Caco-2 (cell line): ENCODE measurements around the gene SH2D3C. TPM values are rescaled to one million over a fixed set of nuclear protein-coding genes. Genes with fewer than 3 reads are reported as not detected.

Source experiments
- BruUV-seq: library from RNA; stranded (reverse); fragments of 400-500 nt; replicated peaks from 2 replicates; lab custom pipeline; 2021; lab: Mats Ljungman, UMichigan
- CTCF ChIA-PET: fragments of 300-600 bp; sonication (Branson Sonifier 250); formaldehyde crosslinking; loops from one replicate; lab custom pipeline; 2022; ENCODE audit warnings: antibody characterized with exemption; lab: Charles Lee
- POLR2A ChIA-PET: fragments of 300-600 bp; sonication (Branson Sonifier 250); formaldehyde crosslinking; loops from one replicate; lab custom pipeline; 2022; ENCODE audit warnings: antibody characterized with exemption; lab: Charles Lee
- DNase-seq, 2 experiments: peaks; one replicate each; pipeline versions ENCODE4 v3.0.0 to v3.0.0-alpha.2; 2020 to 2022
- H3K27me3 ChIP-seq: replicated peaks from 2 replicates; pipeline ENCODE4 v1.6.0; 2011; ENCODE audit warnings: low read length; ENCODE audit not compliant: control insufficient read depth, insufficient read depth
- H3K36me3 ChIP-seq: 2 replicates; pipeline ENCODE4 v1.5.1; 2011; ENCODE audit warnings: low read length; ENCODE audit not compliant: control insufficient read depth, insufficient read depth
- H3K4me1 ChIP-seq: fragments of 250-450 bp; sonication (Bioruptor Pico); 2 replicates; pipeline ENCODE4 v1.5.1; 2020; ENCODE audit warnings: mild to moderate bottlenecking
- H3K4me3 ChIP-seq: 2 replicates; pipeline ENCODE4 v1.5.1; 2011; ENCODE audit warnings: low read depth, mild to moderate bottlenecking, control low read depth, low read length
- H3K9me3 ChIP-seq: fragments of 250-450 bp; sonication (Bioruptor Pico); 2 replicates; pipeline ENCODE4 v1.5.1; 2020; ENCODE audit warnings: mild to moderate bottlenecking, moderate library complexity
- H3K27ac Mint-ChIP-seq: one replicate; pipeline ENCODE4 v1.8.0; 2022; ENCODE audit warnings: mixed read lengths; ENCODE audit not compliant: unreplicated experiment
- H3K27me3 Mint-ChIP-seq: one replicate; pipeline ENCODE4 v1.8.0; 2022; ENCODE audit warnings: mixed read lengths; ENCODE audit not compliant: insufficient read depth, unreplicated experiment
- H3K36me3 Mint-ChIP-seq: one replicate; pipeline ENCODE4 v1.8.0; 2022; ENCODE audit warnings: mild to moderate bottlenecking, mixed read lengths; ENCODE audit not compliant: insufficient read depth, unreplicated experiment
- H3K4me1 Mint-ChIP-seq: one replicate; pipeline ENCODE4 v1.8.0; 2022; ENCODE audit warnings: low read depth, mixed read lengths; ENCODE audit not compliant: unreplicated experiment
- H3K4me3 Mint-ChIP-seq: one replicate; pipeline ENCODE4 v1.8.0; 2022; ENCODE audit warnings: mild to moderate bottlenecking, moderate library complexity, mixed read lengths; ENCODE audit not compliant: unreplicated experiment
- H3K9me3 Mint-ChIP-seq: one replicate; pipeline ENCODE4 v1.8.0; 2022; ENCODE audit warnings: mixed read lengths; ENCODE audit not compliant: unreplicated experiment
- CTCF ChIP-seq, 2 experiments: fragments of 200-600 bp in 1 of 2; IDR thresholded peaks; 1 replicate in 1 of 2; 2 replicates in 1 of 2; pipeline versions ENCODE4 v1.5.1 to v1.8.0; 2011 to 2022; ENCODE audit warnings: antibody characterized with exemption in 1 of 2, control low read depth in 1 of 2, inconsistent platforms in 1 of 2, low read depth in 1 of 2, low read length in 1 of 2, mild to moderate bottlenecking in 1 of 2, moderate library complexity in 1 of 2; ENCODE audit not compliant: insufficient read depth in 1 of 2, severe bottlenecking in 1 of 2, unreplicated experiment in 1 of 2
- intact Hi-C: fragments of 100-400 bp; cut with micrococcal nuclease; formaldehyde crosslinking; loops from one replicate; pipeline ENCODE4 v1.10.0; 2022; ENCODE audit not compliant: unreplicated experiment
- total RNA-seq: library from RNA; stranded (reverse); gene quantifications from 2 replicates; pipeline ENCODE4 v1.2.3, GENCODE V29; 2022

SH2D3C gene
- total RNA-seq, 1 experiment from 2014 or later, result 0.34 TPM

GRCh38 chr9:127785023-127785932 lies 6.8 kb upstream of the SH2D3C start:
- no peaks in the 10 kb centered on the region for H3K4me1 Mint-ChIP-seq
- H3K27me3 Mint-ChIP-seq, result no peaks in the 10 kb centered on the region
- peak overlapping the region; percentile 94 for H3K4me3 ChIP-seq
- no peaks in the 10 kb centered on the region for H3K9me3 ChIP-seq
- no peaks in the 10 kb centered on the region for H3K27me3 ChIP-seq
- H3K4me3 Mint-ChIP-seq, result peak overlapping the region; percentile 98
- BruUV-seq, result no TSS peak
- peak overlapping the region; percentile 71 for H3K27ac Mint-ChIP-seq
- TF ChIP-seq CTCF (IDR thresholded peaks at IDR 0.05; ENCODE audit: insufficient read depth in 1 of 2, low read depth in 1 of 2, low read length in 1 of 2, severe bottlenecking in 1 of 2, unreplicated experiment in 1 of 2), result peak; percentile 91 to 92
- peak; percentile 87 to 91 for DNase-seq
- H3K36me3 ChIP-seq, result peaks cover 6% of the 10 kb centered on the region; the same call in 1 of the 2 replicates
- H3K9me3 Mint-ChIP-seq, result no peaks in the 10 kb centered on the region
- ChIA-PET CTCF (interaction anchor here (0.6 to 2.4 kb wide), 13 partner anchors 9 to 1911 kb away, joined by 3 to 30 read pairs (median 4); partner anchors contain the start of genes STXBP1 and TOR2A), POLR2A (interaction anchor here (0.6 to 1.0 kb wide), 6 partner anchors 14 to 1063 kb away, joined by 3 to 10 read pairs (median 4); partner anchors contain the start of genes FPGS and TOR2A)
- peaks cover 46% of the 10 kb centered on the region for H3K36me3 Mint-ChIP-seq
- H3K4me1 ChIP-seq, result no peaks in the 10 kb centered on the region
- intact Hi-C loops, result loop anchor here (1.0 to 10.0 kb wide), 5 partner anchors 14 to 280 kb away; partner anchors contain the start of genes ST6GALNAC4 and TOR2A

- peaks cover 27% of the 10 kb centered on the region for H3K36me3 Mint-ChIP-seq
- ChIA-PET CTCF (no interaction called here), POLR2A (interaction anchor here (0.8 kb wide), 1 partner anchor 12 kb away, joined by 8 read pairs; no protein-coding TSS in a partner anchor)
- Histone ChIP-seq H3K36me3 (0 out of 2 replicates have a peak, but pooled peaks cover 1% of the 10 kb centered on the region), H3K27me3 (no peaks in the 10 kb centered on the region), H3K4me1 (no peaks in the 10 kb centered on the region), H3K4me3 (no peak overlapping the region), H3K9me3 (no peaks in the 10 kb centered on the region)
- intact Hi-C loops, result loop anchor here (10.0 kb wide), 1 partner anchor 279 kb away; no protein-coding TSS in a partner anchor
- no peaks in the 10 kb centered on the region for H3K4me1 Mint-ChIP-seq
- no peak for DNase-seq
- no peaks in the 10 kb centered on the region for H3K9me3 Mint-ChIP-seq
- TF ChIP-seq CTCF (IDR thresholded peaks at IDR 0.05; ENCODE audit: insufficient read depth in 1 of 2, low read depth in 1 of 2, low read length in 1 of 2, severe bottlenecking in 1 of 2, unreplicated experiment in 1 of 2), result no peak
- no TSS peak for BruUV-seq
- H3K27ac Mint-ChIP-seq, result no peak overlapping the region
- H3K4me3 Mint-ChIP-seq, result no peak overlapping the region
- H3K27me3 Mint-ChIP-seq, result no peaks in the 10 kb centered on the region
Measured at GRCh38 chr9:127783111-127784008, 4.9 kb upstream of the SH2D3C start.
